C4-2B (cell line): ENCODE data around the gene MICAL2.

Experiments
- H3K27ac ChIP-seq: fragments of 450-650 bp; 2 replicates; pipeline ENCODE4 v1.5.1; 2017
- ZFX ChIP-seq: fragments of 450-650 bp; IDR thresholded peaks from 2 replicates; pipeline ENCODE4 v1.6.1; 2017
- TF ChIP-seq, protein P1 (sequence below): fragments of 450-650 bp; conservative IDR thresholded peaks from 2 replicates; pipeline ENCODE4 v1.5.1; 2017; ENCODE audit warnings: mild to moderate bottlenecking

The MICAL2 gene

GRCh38 chr11:12185914-12186313 lies 75.5 kb downstream of the MICAL2 start:
- TF ChIP-seq, protein P1, sequence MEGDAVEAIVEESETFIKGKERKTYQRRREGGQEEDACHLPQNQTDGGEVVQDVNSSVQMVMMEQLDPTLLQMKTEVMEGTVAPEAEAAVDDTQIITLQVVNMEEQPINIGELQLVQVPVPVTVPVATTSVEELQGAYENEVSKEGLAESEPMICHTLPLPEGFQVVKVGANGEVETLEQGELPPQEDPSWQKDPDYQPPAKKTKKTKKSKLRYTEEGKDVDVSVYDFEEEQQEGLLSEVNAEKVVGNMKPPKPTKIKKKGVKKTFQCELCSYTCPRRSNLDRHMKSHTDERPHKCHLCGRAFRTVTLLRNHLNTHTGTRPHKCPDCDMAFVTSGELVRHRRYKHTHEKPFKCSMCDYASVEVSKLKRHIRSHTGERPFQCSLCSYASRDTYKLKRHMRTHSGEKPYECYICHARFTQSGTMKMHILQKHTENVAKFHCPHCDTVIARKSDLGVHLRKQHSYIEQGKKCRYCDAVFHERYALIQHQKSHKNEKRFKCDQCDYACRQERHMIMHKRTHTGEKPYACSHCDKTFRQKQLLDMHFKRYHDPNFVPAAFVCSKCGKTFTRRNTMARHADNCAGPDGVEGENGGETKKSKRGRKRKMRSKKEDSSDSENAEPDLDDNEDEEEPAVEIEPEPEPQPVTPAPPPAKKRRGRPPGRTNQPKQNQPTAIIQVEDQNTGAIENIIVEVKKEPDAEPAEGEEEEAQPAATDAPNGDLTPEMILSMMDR = no peak
- TF ChIP-seq ZFX = no peak
- H3K27ac ChIP-seq = no peak overlapping the region

DNA sequence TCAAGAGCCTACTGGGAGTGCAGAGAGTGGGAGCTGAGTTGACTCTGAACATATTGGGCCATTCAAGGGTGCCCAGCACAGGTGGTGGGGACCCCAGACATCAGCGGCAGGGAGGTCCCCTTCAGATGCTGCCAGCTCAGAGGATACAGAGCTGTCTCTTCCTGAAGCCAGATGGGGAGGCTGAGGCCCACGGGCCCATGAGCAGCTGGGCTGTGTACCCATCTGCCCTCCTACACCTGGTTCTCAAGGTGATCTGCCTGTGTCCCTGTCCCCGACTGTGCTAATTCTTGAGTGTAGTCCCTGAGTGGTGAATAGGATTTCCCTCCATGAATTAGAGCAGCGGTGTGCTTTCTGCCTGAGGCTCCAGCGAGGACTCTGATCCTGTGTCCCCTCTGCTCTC lies 76.3 kb downstream of the MICAL2 start:
- no peak overlapping the region for H3K27ac ChIP-seq
- TF ChIP-seq ZFX = no peak
- TF ChIP-seq, protein P1 = no peak

DNA sequence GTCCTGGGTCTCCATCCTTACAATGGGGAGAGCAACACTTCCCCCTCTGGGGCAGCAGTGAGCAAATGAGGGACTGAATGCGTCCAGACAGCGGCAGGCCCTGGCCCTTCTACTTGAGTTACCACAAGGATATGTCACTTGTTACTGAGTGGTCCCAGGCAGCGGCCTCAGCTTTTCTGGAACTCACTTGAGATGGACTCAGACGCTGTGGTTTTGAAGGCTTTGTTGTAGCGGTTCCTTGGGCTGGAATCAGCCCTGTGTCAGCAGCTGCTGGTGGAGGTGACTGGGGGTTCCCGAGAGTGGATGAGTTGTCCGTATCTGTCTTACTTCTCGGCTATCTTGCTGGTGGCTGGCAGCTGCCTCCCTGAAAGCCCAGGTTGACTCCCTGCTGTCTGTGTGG lies 77.0 kb downstream of the MICAL2 start:
- TF ChIP-seq, protein P1 = no peak
- TF ChIP-seq ZFX = no peak
- H3K27ac ChIP-seq = no peak overlapping the region

DNA sequence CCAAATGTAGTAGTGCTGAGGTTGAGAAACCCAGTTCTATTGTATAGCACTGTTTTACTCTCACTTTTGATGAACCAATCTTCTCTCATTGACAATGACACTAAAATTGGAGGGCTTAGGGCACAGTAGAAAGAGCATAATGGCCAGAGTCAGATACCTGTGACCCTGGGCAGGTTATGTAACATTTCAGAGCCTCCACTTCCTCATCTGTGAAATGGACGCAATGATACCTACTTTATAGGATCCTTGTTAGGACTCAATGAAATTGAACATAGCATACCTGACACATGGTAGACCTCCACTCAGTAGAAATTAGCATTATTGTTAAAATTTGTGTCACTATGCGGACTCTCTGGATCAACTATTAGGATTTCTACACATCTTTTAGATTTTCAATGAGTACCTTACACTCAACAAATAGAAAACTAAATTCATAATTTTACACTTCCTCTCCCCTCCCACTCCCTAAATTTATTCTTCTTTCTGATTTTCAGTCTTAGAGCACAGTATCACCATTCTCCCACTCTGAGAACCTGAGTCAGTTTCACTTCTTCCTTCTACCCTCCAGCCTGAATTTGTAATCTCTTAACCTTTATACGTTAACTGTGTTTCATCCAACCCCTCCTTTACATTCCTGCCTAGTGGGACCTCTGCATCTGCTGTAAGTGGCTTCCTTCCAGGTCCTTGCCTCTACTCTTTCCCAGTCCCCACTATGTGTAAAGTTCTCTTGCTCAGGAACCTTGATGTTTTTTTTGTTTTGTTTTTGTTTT lies 78.3 kb downstream of the MICAL2 start:
- no peak overlapping the region for H3K27ac ChIP-seq
- TF ChIP-seq, protein P1 = no peak
- no peak for TF ChIP-seq ZFX

- no peak overlapping the region for H3K27ac ChIP-seq
- TF ChIP-seq ZFX = no peak
- TF ChIP-seq, protein P1 = no peak
Measured at GRCh38 chr11:12189543-12190235, 79.3 kb downstream of the MICAL2 start.

DNA sequence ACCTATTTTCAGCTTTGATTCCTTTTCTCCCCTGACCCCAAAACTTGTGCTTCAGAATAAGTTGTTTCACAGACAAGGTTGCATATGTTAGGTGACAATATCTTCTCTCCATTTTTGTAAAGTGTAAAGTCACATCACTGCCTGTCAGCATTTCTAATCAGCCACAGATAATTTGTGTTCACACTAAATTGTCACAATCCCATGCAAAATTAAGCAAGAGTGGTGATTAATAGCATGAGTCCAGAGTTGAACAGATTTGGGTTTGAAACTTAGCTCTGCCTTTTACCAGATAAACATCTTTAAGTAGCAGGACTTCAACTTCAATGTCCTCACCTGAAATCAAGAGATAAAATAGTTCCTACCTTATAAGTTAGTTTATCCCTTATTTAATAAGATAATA lies 80.1 kb downstream of the MICAL2 start:
- TF ChIP-seq, protein P1 = no peak
- no peak for TF ChIP-seq ZFX
- no peak overlapping the region for H3K27ac ChIP-seq

DNA sequence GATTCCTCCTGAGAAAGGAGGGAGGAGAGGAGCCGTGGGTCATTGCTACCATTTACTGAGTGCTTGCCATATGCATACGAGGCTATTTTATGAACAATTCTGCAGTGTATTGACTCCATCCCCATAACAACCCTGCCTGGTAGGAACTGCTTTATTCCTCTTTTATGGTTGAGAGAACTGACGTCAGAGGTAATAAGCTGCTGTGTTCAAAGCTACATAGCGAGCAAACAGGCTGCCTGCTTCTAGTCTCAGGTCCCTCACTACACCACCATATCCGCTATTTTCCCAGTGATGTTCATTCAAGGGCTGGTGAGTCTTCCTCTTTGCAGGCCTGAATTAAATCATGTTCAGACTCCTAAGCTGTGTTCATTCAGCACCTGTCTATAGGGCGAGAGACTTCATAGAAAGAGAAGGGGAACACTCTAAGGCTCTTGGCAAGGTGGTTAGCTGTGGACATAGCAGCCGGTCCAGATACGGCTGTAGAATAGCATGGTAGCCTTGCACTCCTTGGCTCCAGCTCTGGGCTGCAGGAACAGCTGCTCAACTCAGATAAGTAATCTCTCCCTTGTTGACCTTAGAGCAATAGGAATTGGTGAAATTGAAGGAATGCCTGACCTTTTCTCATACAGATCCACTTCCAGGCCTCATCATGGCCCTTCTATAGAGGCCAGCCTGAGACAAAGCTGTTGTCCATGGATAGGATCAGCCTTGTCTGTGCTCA lies 82.6 kb downstream of the MICAL2 start:
- H3K27ac ChIP-seq = no peak overlapping the region
- no peak for TF ChIP-seq ZFX
- TF ChIP-seq, protein P1 = no peak
